ENCODE measurements around the gene EPHA5. TPM values are rescaled to one million over a fixed set of nuclear protein-coding genes. Genes with fewer than 3 reads are reported as not detected.

The EPHA5 gene
- total RNA-seq, 1 experiment from 2014 or later: 2.0 TPM

GRCh38 chr4:65617416-65617815 lies 52.9 kb downstream of the EPHA5 start:
- no TSS peak for BruUV-seq (replicated peaks)
- ChIA-PET CTCF (no interaction called here), POLR2A (ENCODE audit: unreplicated experiment) (no interaction called here)
- no peaks in the 10 kb centered on the region for H3K27me3 ChIP-seq (ENCODE audit: low read length)
- H3K9me3 ChIP-seq (ENCODE audit: low read length): no peaks in the 10 kb centered on the region
- no peak overlapping the region for H3K4me3 ChIP-seq (ENCODE audit: low read length)
- H3K4me1 ChIP-seq (ENCODE audit: insufficient read depth, low read length): no peaks in the 10 kb centered on the region
- no peak overlapping the region for H3K27ac ChIP-seq (ENCODE audit: low read length)
- H3F3A ChIP-seq (ENCODE audit: low read length, unreplicated experiment): no peaks in the 10 kb centered on the region
- no peaks in the 10 kb centered on the region for H3K79me2 ChIP-seq (ENCODE audit: low read length)
- no peak for TF ChIP-seq EZH2phosphoT487 (IDR thresholded peaks at IDR 0.05; ENCODE audit: borderline replicate concordance, low read length)
- TF ChIP-seq EZH2 (IDR thresholded peaks at IDR 0.05; ENCODE audit: low read length, unreplicated experiment): no peak
- no peak for TF ChIP-seq CTCF (conservative IDR thresholded peaks at IDR 0.05; ENCODE audit: low read depth, low read length)
- no peak for DNase-seq
- H2AFZ ChIP-seq (ENCODE audit: low read length): no peak overlapping the region
- no peaks in the 10 kb centered on the region for H3K36me3 ChIP-seq (ENCODE audit: low read depth, low read length)
- no peaks in the 10 kb centered on the region for H3K9me2 ChIP-seq (replicated peaks; ENCODE audit: low read length)
- no peaks in the 10 kb centered on the region for H4K20me1 ChIP-seq (ENCODE audit: low read length)
- intact Hi-C loops (cut with micrococcal nuclease): no loop called here
- no peak overlapping the region for H3K4me2 ChIP-seq (ENCODE audit: low read length)
- H3K9ac ChIP-seq (ENCODE audit: low read length): no peak overlapping the region
- no peak for ATAC-seq

GRCh38 chr4:65604515-65604914 lies 65.8 kb downstream of the EPHA5 start:
- DNase-seq (no peak), ATAC-seq (no peak)
- no peak overlapping the region for H3K4me2 ChIP-seq (ENCODE audit: low read length)
- H3K27me3 ChIP-seq (ENCODE audit: low read length): no peaks in the 10 kb centered on the region
- intact Hi-C loops (cut with micrococcal nuclease): no loop called here
- H3K9ac ChIP-seq (ENCODE audit: low read length): no peak overlapping the region
- no peaks in the 10 kb centered on the region for H3F3A ChIP-seq (ENCODE audit: low read length, unreplicated experiment)
- no peaks in the 10 kb centered on the region for H3K79me2 ChIP-seq (ENCODE audit: low read length)
- H3K36me3 ChIP-seq (ENCODE audit: low read depth, low read length): no peaks in the 10 kb centered on the region
- H3K9me2 ChIP-seq (replicated peaks; ENCODE audit: low read length): no peaks in the 10 kb centered on the region
- H2AFZ ChIP-seq (ENCODE audit: low read length): no peak overlapping the region
- no peaks in the 10 kb centered on the region for H4K20me1 ChIP-seq (ENCODE audit: low read length)
- BruUV-seq (replicated peaks): no TSS peak
- TF ChIP-seq CTCF (conservative IDR thresholded peaks at IDR 0.05; ENCODE audit: low read depth, low read length) (no peak), EZH2phosphoT487 (IDR thresholded peaks at IDR 0.05; ENCODE audit: borderline replicate concordance, low read length) (no peak), EZH2 (IDR thresholded peaks at IDR 0.05; ENCODE audit: low read length, unreplicated experiment) (no peak)
- H3K9me3 ChIP-seq (ENCODE audit: low read length): no peaks in the 10 kb centered on the region
- no peak overlapping the region for H3K4me3 ChIP-seq (ENCODE audit: low read length)
- POLR2A ChIA-PET (ENCODE audit: unreplicated experiment): no interaction called here
- CTCF ChIA-PET: no interaction called here
- H3K27ac ChIP-seq (ENCODE audit: low read length): no peak overlapping the region
- no peaks in the 10 kb centered on the region for H3K4me1 ChIP-seq (ENCODE audit: insufficient read depth, low read length)

GRCh38 chr4:65600656-65601055 lies 69.6 kb downstream of the EPHA5 start:
- Histone ChIP-seq H3K4me2 (ENCODE audit: low read length) (peak overlapping the region; percentile 25; the same call in 1 of the 2 replicates), H3K27ac (ENCODE audit: low read length) (no peak overlapping the region), H3K79me2 (ENCODE audit: low read length) (no peaks in the 10 kb centered on the region), H3K9me2 (replicated peaks; ENCODE audit: low read length) (no peaks in the 10 kb centered on the region), H3K9me3 (ENCODE audit: low read length) (no peaks in the 10 kb centered on the region), H3K9ac (ENCODE audit: low read length) (no peak overlapping the region), H3K36me3 (ENCODE audit: low read depth, low read length) (no peaks in the 10 kb centered on the region), H4K20me1 (ENCODE audit: low read length) (no peaks in the 10 kb centered on the region), H3K4me3 (ENCODE audit: low read length) (no peak overlapping the region), H3F3A (ENCODE audit: low read length, unreplicated experiment) (no peaks in the 10 kb centered on the region), H3K27me3 (ENCODE audit: low read length) (no peaks in the 10 kb centered on the region), H2AFZ (ENCODE audit: low read length) (0 out of 2 replicates have a peak overlapping the region, but pooled peaks have one; percentile 32), H3K4me1 (ENCODE audit: insufficient read depth, low read length) (no peaks in the 10 kb centered on the region)
- TF ChIP-seq EZH2 (IDR thresholded peaks at IDR 0.05; ENCODE audit: low read length, unreplicated experiment) (no peak), EZH2phosphoT487 (IDR thresholded peaks at IDR 0.05; ENCODE audit: borderline replicate concordance, low read length) (no peak), CTCF (conservative IDR thresholded peaks at IDR 0.05; ENCODE audit: low read depth, low read length) (no peak)
- ChIA-PET CTCF (no interaction called here), POLR2A (ENCODE audit: unreplicated experiment) (no interaction called here)
- intact Hi-C loops (cut with micrococcal nuclease): no loop called here
- no TSS peak for BruUV-seq (replicated peaks)
- ATAC-seq: peak; percentile 49; the same call in 1 of the 2 replicates
- peak; percentile 53 for DNase-seq

Measured in PC-3 (cell line).